SK-N-SH (cell line): ENCODE measurements around the gene UST. TPM values are rescaled to one million over a fixed set of nuclear protein-coding genes. Genes with fewer than 3 reads are reported as not detected.

Source experiments
- CTCF ChIA-PET: fragments of 300-600, 350-600 bp; formaldehyde crosslinking; extraction: SDS; loops from one replicate; lab custom pipeline; 2021; lab: Yijun Ruan, JAX
- POLR2A ChIA-PET: fragments of 350-600 bp; sonication (Branson Sonifier 250); formaldehyde crosslinking; extraction: SDS; loops from one replicate; lab custom pipeline; 2020; ENCODE audit warnings: antibody characterized with exemption, inconsistent platforms; lab: Yijun Ruan, JAX
- DNase-seq: peaks from one replicate; pipeline ENCODE4 v3.0.0; 2012
- H2AFZ ChIP-seq: fragments of 200-600 bp; sonication (generic); 2 replicates; pipeline ENCODE4 v1.8.1; 2016; ENCODE audit warnings: antibody characterized with exemption, mild to moderate bottlenecking, low read depth
- H3F3A ChIP-seq: fragments of 200-600 bp; sonication (generic); replicated peaks from 2 replicates; pipeline ENCODE3; 2016; ENCODE audit warnings: antibody characterized with exemption, mild to moderate bottlenecking; ENCODE audit not compliant: insufficient read depth
- H3K27ac ChIP-seq, 2 experiments: fragments of 200-500 bp in 1 of 2; fragments of 200-600 bp in 1 of 2; sonication (Bioruptor generic) in 1 of 2; sonication (generic), shearing (Covaris generic) in 1 of 2; 2 replicates each; pipeline versions ENCODE4 v1.5.1 to v1.6.1; 2014 to 2016; ENCODE audit warnings: low read depth in 2 of 2, inconsistent platforms in 1 of 2, low read length in 1 of 2, mild to moderate bottlenecking in 1 of 2, mixed read lengths in 1 of 2
- H3K27me3 ChIP-seq: fragments of 200-600 bp; sonication (generic), shearing (Covaris generic); 2 replicates; pipeline ENCODE4 v1.6.1; 2016; ENCODE audit warnings: mixed run types; ENCODE audit not compliant: insufficient read depth
- H3K36me3 ChIP-seq, 2 experiments: fragments of 200-500 bp in 1 of 2; fragments of 200-600 bp in 1 of 2; sonication (Bioruptor generic) in 1 of 2; sonication (generic) in 1 of 2; replicated peaks in 1 of 2; 2 replicates each; pipeline versions ENCODE3 to v1.5.1; 2014 to 2016; ENCODE audit warnings: low read length in 1 of 2, mild to moderate bottlenecking in 1 of 2; ENCODE audit not compliant: insufficient read depth in 2 of 2, control insufficient read depth in 1 of 2
- H3K4me1 ChIP-seq, 2 experiments: fragments of 200-500 bp in 1 of 2; fragments of 200-600 bp in 1 of 2; sonication (Bioruptor generic) in 1 of 2; sonication (generic), shearing (Covaris generic) in 1 of 2; 2 replicates each; pipeline versions ENCODE4 v1.5.1 to v1.6.1; 2014 to 2016; ENCODE audit warnings: low read depth in 1 of 2, low read length in 1 of 2, mixed run types in 1 of 2; ENCODE audit not compliant: insufficient read depth in 2 of 2, control insufficient read depth in 1 of 2
- H3K4me2 ChIP-seq: fragments of 200-600 bp; sonication (generic), shearing (Covaris generic); 2 replicates; pipeline ENCODE4 v1.6.1; 2017; ENCODE audit warnings: mixed run types
- H3K4me3 ChIP-seq, 2 experiments: fragments of 200-500 bp in 1 of 2; fragments of 200-600 bp in 1 of 2; sonication (Bioruptor generic) in 1 of 2; sonication (generic), shearing (Covaris generic) in 1 of 2; 2 replicates each; pipeline versions ENCODE4 v1.5.1 to v1.8.1; 2014 to 2016; ENCODE audit warnings: low read depth in 2 of 2, inconsistent platforms in 1 of 2, low read length in 1 of 2, mild to moderate bottlenecking in 1 of 2, mixed read lengths in 1 of 2, moderate library complexity in 1 of 2
- H3K79me2 ChIP-seq: fragments of 200-600 bp; sonication (generic); 2 replicates; pipeline ENCODE4 v1.8.1; 2017; ENCODE audit warnings: mild to moderate bottlenecking; ENCODE audit not compliant: insufficient read depth
- H3K9ac ChIP-seq: fragments of 200-600 bp; sonication (generic); 2 replicates; pipeline ENCODE4 v1.6.1; 2017; ENCODE audit warnings: mixed run types
- H3K9me2 ChIP-seq: fragments of 200-600 bp; sonication (generic); 2 replicates; pipeline ENCODE4 v1.6.1; 2017; ENCODE audit warnings: mixed run types
- H3K9me3 ChIP-seq: fragments of 200-600 bp; sonication (generic); 2 replicates; pipeline ENCODE4 v1.6.1; 2017; ENCODE audit warnings: mixed run types, mild to moderate bottlenecking, moderate library complexity
- H4K20me1 ChIP-seq: fragments of 200-600 bp; sonication (generic); 2 replicates; pipeline ENCODE4 v1.6.1; 2017; ENCODE audit warnings: mild to moderate bottlenecking, mixed run types; ENCODE audit not compliant: insufficient read depth
- CHD2 ChIP-seq: fragments of 150-350 bp; IDR thresholded peaks from 2 replicates; pipeline ENCODE4 v1.6.1; 2018; ENCODE audit warnings: low read length; ENCODE audit not compliant: partially characterized antibody
- EP300 ChIP-seq, 2 experiments: IDR thresholded peaks; 2 replicates each; pipeline versions ENCODE4 v1.4.0 to v1.6.1; 2012; ENCODE audit warnings: borderline replicate concordance in 1 of 2, low read depth in 1 of 2, low read length in 1 of 2
- FOXM1 ChIP-seq: IDR thresholded peaks from 2 replicates; pipeline ENCODE4 v1.4.0; 2012; ENCODE audit warnings: low read depth, mild to moderate bottlenecking
- GABPA ChIP-seq: IDR thresholded peaks from 2 replicates; pipeline ENCODE4 v1.4.0; 2012; ENCODE audit warnings: low read depth, mild to moderate bottlenecking
- GATA2 ChIP-seq: sonication (generic); formaldehyde crosslinking; IDR thresholded peaks from 2 replicates; pipeline ENCODE4 v1.5.0; 2020; ENCODE audit warnings: mild to moderate bottlenecking, missing genetic modification reagents
- NFIC ChIP-seq: IDR thresholded peaks from 2 replicates; pipeline ENCODE4 v1.4.0; 2012; ENCODE audit warnings: borderline replicate concordance
- NRF1 ChIP-seq: IDR thresholded peaks from 2 replicates; pipeline ENCODE4 v1.6.1; 2012; ENCODE audit warnings: low read depth, mild to moderate bottlenecking, low read length
- PBX3 ChIP-seq: IDR thresholded peaks from 2 replicates; pipeline ENCODE4; 2012
- POLR2AphosphoS5 ChIP-seq: IDR thresholded peaks from 2 replicates; pipeline ENCODE4 v1.6.1; 2012; ENCODE audit warnings: low read depth, low read length
- RFX5 ChIP-seq: IDR thresholded peaks from 2 replicates; pipeline ENCODE4 v1.6.1; 2012; ENCODE audit warnings: mild to moderate bottlenecking, improper control_type of control experiment, low read length
- RXRA ChIP-seq: IDR thresholded peaks from 2 replicates; pipeline ENCODE4 v1.4.0; 2012; ENCODE audit warnings: low read depth, mild to moderate bottlenecking, borderline replicate concordance
- SIN3A ChIP-seq: IDR thresholded peaks from 2 replicates; pipeline ENCODE4 v1.6.1; 2012; ENCODE audit warnings: low read depth, mild to moderate bottlenecking, low read length, moderate library complexity, borderline replicate concordance
- TEAD4 ChIP-seq: IDR thresholded peaks from 2 replicates; pipeline ENCODE4 v1.4.0; 2012; ENCODE audit warnings: mild to moderate bottlenecking, borderline replicate concordance; ENCODE audit not compliant: insufficient read depth
- USF1 ChIP-seq: IDR thresholded peaks from 2 replicates; pipeline ENCODE4 v1.4.0; 2012; ENCODE audit warnings: low read depth, borderline replicate concordance
- WGBS: methylation state at CpG from one replicate; pipeline ENCODE4 v1.1.6; 2017; ENCODE audit warnings: low lambda C conversion rate; 5-methylcytosine and 5-hydroxymethylcytosine counted together
- polyA plus RNA-seq, 3 experiments: library from polyadenylated mRNA; depleted of rRNA; stranded (reverse); fragments of >200 nt; gene quantifications; 2 replicates each; pipeline ENCODE4 v1.2.3, GENCODE V29; 2012
- TF ChIP-seq, protein P1 (sequence below): fragments of 150-350 bp; IDR thresholded peaks from 2 replicates; pipeline ENCODE4 v1.6.1; 2017; ENCODE audit warnings: antibody characterized with exemption, low read length, low read depth, borderline replicate concordance
- TF ChIP-seq, protein P2 (sequence below): fragments of 150-350 bp; IDR thresholded peaks from 2 replicates; pipeline ENCODE4 v1.6.1; 2016; ENCODE audit warnings: mild to moderate bottlenecking, low read depth, low read length
- TF ChIP-seq, protein P3 (sequence below): IDR thresholded peaks from 2 replicates; pipeline ENCODE4 v1.6.1; 2012; ENCODE audit warnings: mild to moderate bottlenecking, low read depth, low read length, moderate library complexity

The UST gene
- polyA plus RNA-seq, 1 of the 3 experiments (the other 2 are of a cell fraction) = 1.7 TPM

- Histone ChIP-seq H3K9me2 (no peaks in the 10 kb centered on the region), H3K4me2 (no peak overlapping the region), H3K4me3 (no peak overlapping the region), H3K9me3 (no peaks in the 10 kb centered on the region), H3K27me3 (no peaks in the 10 kb centered on the region), H3K36me3 (no peaks in the 10 kb centered on the region), H2AFZ (no peak overlapping the region), H3K27ac (peak overlapping the region; percentile 64 to 71; a peak in 2 of 4 replicates), H3F3A (peaks cover 30% of the 10 kb centered on the region), H3K79me2 (no peaks in the 10 kb centered on the region), H3K4me1 (peaks cover 14 to 16% of the 10 kb centered on the region in 2 experiments), H3K9ac (no peak overlapping the region), H4K20me1 (no peaks in the 10 kb centered on the region)
- WGBS = 63% methylated on average over 5 of the region's 6 CpGs
- TF ChIP-seq NFIC (no peak), TEAD4 (no peak), CHD2 (no peak), USF1 (no peak), SIN3A (no peak), GABPA (no peak), GATA2 (CRISPR knock-in tag) (no peak), NRF1 (no peak), POLR2AphosphoS5 (no peak), RXRA (no peak), FOXM1 (no peak), RFX5 (no peak), EP300 (IDR thresholded peaks at IDR 0.05; ENCODE audit: borderline replicate concordance in 1 of 2, low read depth in 1 of 2, low read length in 1 of 2) (no peak), PBX3 (no peak)
- TF ChIP-seq, protein P1, sequence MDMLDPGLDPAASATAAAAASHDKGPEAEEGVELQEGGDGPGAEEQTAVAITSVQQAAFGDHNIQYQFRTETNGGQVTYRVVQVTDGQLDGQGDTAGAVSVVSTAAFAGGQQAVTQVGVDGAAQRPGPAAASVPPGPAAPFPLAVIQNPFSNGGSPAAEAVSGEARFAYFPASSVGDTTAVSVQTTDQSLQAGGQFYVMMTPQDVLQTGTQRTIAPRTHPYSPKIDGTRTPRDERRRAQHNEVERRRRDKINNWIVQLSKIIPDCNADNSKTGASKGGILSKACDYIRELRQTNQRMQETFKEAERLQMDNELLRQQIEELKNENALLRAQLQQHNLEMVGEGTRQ = no peak
- TF ChIP-seq, protein P2, sequence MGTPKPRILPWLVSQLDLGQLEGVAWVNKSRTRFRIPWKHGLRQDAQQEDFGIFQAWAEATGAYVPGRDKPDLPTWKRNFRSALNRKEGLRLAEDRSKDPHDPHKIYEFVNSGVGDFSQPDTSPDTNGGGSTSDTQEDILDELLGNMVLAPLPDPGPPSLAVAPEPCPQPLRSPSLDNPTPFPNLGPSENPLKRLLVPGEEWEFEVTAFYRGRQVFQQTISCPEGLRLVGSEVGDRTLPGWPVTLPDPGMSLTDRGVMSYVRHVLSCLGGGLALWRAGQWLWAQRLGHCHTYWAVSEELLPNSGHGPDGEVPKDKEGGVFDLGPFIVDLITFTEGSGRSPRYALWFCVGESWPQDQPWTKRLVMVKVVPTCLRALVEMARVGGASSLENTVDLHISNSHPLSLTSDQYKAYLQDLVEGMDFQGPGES = no peak
- TF ChIP-seq, protein P3, sequence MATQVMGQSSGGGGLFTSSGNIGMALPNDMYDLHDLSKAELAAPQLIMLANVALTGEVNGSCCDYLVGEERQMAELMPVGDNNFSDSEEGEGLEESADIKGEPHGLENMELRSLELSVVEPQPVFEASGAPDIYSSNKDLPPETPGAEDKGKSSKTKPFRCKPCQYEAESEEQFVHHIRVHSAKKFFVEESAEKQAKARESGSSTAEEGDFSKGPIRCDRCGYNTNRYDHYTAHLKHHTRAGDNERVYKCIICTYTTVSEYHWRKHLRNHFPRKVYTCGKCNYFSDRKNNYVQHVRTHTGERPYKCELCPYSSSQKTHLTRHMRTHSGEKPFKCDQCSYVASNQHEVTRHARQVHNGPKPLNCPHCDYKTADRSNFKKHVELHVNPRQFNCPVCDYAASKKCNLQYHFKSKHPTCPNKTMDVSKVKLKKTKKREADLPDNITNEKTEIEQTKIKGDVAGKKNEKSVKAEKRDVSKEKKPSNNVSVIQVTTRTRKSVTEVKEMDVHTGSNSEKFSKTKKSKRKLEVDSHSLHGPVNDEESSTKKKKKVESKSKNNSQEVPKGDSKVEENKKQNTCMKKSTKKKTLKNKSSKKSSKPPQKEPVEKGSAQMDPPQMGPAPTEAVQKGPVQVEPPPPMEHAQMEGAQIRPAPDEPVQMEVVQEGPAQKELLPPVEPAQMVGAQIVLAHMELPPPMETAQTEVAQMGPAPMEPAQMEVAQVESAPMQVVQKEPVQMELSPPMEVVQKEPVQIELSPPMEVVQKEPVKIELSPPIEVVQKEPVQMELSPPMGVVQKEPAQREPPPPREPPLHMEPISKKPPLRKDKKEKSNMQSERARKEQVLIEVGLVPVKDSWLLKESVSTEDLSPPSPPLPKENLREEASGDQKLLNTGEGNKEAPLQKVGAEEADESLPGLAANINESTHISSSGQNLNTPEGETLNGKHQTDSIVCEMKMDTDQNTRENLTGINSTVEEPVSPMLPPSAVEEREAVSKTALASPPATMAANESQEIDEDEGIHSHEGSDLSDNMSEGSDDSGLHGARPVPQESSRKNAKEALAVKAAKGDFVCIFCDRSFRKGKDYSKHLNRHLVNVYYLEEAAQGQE = no peak
- CTCF ChIA-PET = interaction anchor here (0.9 to 6.2 kb wide), 3 partner anchors 14 to 355 kb away, joined by 3 to 55 read pairs (median 4); no protein-coding TSS in a partner anchor
- POLR2A ChIA-PET = no interaction called here
- no peak for DNase-seq
Observed at GRCh38 chr6:149077208-149077607, 330.4 kb downstream of the UST start.
